RWPE2 (cell line): ENCODE results near the gene TP73.
A peak's percentile ranks its signal among the peaks of the same experiment; 100 is the strongest.

Source experiments
- ATAC-seq: fragments of 200-7000 bp; cut with Tn5 transposase; 3 replicates; pipeline ENCODE4 v1.9.1; 2021; ENCODE audit warnings: low read depth
- DNase-seq: peaks from one replicate; pipeline ENCODE4 v3.0.0-alpha.2; 2020; ENCODE audit warnings: low spot score
- H3K27ac ChIP-seq: fragments of 450-650 bp; 2 replicates; pipeline ENCODE4 v1.5.1; 2017; ENCODE audit warnings: mild to moderate bottlenecking; ENCODE audit not compliant: poor library complexity, severe bottlenecking
- H3K27me3 ChIP-seq: fragments of 250-450 bp; sonication (Bioruptor Pico); 2 replicates; pipeline ENCODE4 v1.5.1; 2021; ENCODE audit warnings: mild to moderate bottlenecking, moderate library complexity; ENCODE audit not compliant: insufficient read depth, poor library complexity, severe bottlenecking
- H3K36me3 ChIP-seq: fragments of 250-450 bp; sonication (Bioruptor Pico); 2 replicates; pipeline ENCODE4 v1.5.1; 2020; ENCODE audit warnings: low read depth, mild to moderate bottlenecking, moderate library complexity
- H3K4me1 ChIP-seq: fragments of 250-450 bp; sonication (Bioruptor Pico); 2 replicates; pipeline ENCODE4 v1.5.1; 2021; ENCODE audit warnings: mild to moderate bottlenecking, moderate library complexity; ENCODE audit not compliant: insufficient read depth, poor library complexity, severe bottlenecking
- H3K4me3 ChIP-seq: fragments of 250-450 bp; sonication (Bioruptor Pico); 2 replicates; pipeline ENCODE4 v1.5.1; 2021; ENCODE audit warnings: mild to moderate bottlenecking, moderate library complexity; ENCODE audit not compliant: severe bottlenecking
- H3K9me3 ChIP-seq: fragments of 250-450 bp; sonication (Bioruptor Pico); 2 replicates; pipeline ENCODE4 v1.5.1; 2021; ENCODE audit warnings: mild to moderate bottlenecking, moderate library complexity; ENCODE audit not compliant: severe bottlenecking
- TF ChIP-seq, protein P1 (sequence below): fragments of 450-650 bp; IDR thresholded peaks from one replicate; pipeline ENCODE4 v1.5.1; 2017; ENCODE audit warnings: mild to moderate bottlenecking, moderate library complexity; ENCODE audit not compliant: poor library complexity, severe bottlenecking

The TP73 gene

DNA sequence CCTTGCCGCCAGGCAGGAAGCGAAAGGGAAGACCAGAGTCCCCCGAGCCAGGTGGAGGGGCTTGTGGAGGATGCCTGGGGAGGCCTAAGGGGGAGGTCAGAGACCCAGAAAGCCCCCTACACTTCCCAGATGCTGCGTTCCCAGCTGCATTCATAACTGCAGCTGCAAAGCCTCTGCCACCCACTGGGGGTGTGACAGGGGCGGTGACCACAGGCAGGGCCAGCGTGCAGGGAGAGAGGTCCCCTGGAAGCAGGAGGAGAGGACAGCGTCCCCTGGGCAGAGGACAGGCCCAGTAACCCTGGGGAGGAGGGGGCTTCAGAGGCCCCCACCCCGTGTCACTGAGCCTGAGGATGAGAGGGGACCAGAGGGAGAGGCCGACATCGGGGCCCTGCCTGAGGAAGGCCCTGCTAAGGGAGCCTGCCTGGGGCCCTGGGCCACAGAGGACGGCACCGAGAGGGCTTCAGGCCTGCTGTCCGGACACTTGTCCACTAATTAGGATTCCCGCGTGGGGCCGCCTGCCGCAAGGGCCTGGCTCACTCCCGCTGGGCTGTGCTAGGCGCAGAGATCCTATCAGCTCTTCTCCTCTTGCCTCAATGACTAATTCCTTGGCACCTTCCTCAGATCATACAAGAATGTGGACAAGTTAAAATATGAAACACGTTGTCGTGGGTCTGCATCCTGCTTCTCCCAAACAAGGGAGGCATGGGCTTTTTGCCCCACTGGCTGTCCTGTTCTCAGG lies 50.8 kb downstream of the TP73 start:
- H3K4me3 ChIP-seq, result no peak overlapping the region

DNA sequence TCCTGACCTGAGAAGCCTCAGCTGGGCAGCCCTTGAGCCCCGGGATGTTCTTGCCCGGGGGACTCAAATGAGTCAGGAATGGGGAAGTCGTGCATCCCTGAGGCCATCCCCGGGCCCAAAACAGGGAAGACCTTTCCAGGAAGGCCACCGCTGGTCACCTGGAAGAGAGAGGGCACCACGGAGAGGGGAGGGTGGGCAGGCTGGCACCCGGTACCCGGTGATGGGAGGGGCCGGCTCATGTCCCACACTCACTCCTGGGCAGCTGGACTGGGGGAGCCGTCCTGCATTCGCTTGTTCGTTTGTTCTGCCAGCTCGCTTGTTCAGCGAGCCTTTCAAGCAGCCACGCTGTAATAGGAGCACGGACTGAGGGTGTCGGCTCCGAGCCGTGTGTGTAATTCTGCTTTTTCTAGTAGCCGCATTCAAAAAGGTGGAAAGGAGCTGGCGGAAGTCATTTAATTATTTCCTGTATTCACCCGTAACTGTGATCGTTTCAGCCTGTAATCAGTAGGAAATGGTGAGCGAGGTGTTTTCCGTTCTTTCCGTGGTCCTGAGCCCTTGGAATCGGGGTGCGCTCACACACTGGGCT lies 51.6 kb downstream of the TP73 start:
- no peak for DNase-seq
- 0 out of 3 replicates have a peak, but pooled peaks have one; percentile 1 for ATAC-seq
- H3K27me3 ChIP-seq, result no peaks in the 10 kb centered on the region
- TF ChIP-seq, protein P1, sequence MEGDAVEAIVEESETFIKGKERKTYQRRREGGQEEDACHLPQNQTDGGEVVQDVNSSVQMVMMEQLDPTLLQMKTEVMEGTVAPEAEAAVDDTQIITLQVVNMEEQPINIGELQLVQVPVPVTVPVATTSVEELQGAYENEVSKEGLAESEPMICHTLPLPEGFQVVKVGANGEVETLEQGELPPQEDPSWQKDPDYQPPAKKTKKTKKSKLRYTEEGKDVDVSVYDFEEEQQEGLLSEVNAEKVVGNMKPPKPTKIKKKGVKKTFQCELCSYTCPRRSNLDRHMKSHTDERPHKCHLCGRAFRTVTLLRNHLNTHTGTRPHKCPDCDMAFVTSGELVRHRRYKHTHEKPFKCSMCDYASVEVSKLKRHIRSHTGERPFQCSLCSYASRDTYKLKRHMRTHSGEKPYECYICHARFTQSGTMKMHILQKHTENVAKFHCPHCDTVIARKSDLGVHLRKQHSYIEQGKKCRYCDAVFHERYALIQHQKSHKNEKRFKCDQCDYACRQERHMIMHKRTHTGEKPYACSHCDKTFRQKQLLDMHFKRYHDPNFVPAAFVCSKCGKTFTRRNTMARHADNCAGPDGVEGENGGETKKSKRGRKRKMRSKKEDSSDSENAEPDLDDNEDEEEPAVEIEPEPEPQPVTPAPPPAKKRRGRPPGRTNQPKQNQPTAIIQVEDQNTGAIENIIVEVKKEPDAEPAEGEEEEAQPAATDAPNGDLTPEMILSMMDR, result no peak
- no peaks in the 10 kb centered on the region for H3K36me3 ChIP-seq
- H3K4me3 ChIP-seq, result no peak overlapping the region
- H3K27ac ChIP-seq, result peak overlapping the region; percentile 44
- no peaks in the 10 kb centered on the region for H3K9me3 ChIP-seq
- H3K4me1 ChIP-seq, result peaks cover 32% of the 10 kb centered on the region

More for the DNA sequence above, 50.8 kb downstream of the TP73 start:
- ATAC-seq, result peak; percentile 54
- DNase-seq, result no peak
- no peaks in the 10 kb centered on the region for H3K9me3 ChIP-seq
- no peaks in the 10 kb centered on the region for H3K27me3 ChIP-seq
- H3K27ac ChIP-seq, result peak overlapping the region; percentile 44
- TF ChIP-seq, protein P1, result no peak
- peaks cover 37% of the 10 kb centered on the region for H3K4me1 ChIP-seq
- no peaks in the 10 kb centered on the region for H3K36me3 ChIP-seq

DNA sequence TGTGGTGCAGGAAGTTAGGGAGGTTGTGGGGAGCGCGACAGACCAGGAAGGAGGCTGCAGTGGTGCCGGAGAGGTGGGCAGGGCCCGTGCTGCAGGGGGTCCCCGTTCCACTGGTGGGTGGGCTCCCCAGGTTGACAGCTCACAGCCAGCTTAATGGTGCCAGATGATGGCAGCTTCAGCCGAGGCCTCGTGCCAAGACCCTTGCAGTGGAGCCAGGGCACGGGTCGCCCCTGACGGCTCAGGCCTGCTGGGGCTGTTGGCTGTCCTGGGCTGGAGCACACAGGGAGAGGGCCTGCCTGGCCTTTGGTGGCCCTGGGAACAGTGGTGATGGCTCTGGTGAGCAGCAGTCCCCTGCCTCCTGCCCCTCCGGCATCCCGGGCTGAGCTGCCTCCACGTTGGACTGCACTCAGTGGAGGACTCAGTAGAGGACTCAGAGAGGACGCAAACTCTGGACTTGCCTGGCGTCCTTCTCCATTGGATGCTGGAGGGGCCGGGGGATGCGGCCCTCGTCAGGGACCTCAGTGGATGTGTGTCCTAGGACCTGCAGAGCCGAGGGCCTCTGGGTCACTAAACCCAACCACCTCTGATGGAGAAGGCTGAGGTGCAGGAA lies 53.1 kb downstream of the TP73 start:
- ATAC-seq, result no peak
- Histone ChIP-seq H3K9me3 (no peaks in the 10 kb centered on the region), H3K36me3 (no peaks in the 10 kb centered on the region), H3K4me3 (no peak overlapping the region), H3K27ac (no peak overlapping the region), H3K27me3 (no peaks in the 10 kb centered on the region), H3K4me1 (peaks cover 23% of the 10 kb centered on the region)
- TF ChIP-seq, protein P1, result no peak
- no peak for DNase-seq

DNA sequence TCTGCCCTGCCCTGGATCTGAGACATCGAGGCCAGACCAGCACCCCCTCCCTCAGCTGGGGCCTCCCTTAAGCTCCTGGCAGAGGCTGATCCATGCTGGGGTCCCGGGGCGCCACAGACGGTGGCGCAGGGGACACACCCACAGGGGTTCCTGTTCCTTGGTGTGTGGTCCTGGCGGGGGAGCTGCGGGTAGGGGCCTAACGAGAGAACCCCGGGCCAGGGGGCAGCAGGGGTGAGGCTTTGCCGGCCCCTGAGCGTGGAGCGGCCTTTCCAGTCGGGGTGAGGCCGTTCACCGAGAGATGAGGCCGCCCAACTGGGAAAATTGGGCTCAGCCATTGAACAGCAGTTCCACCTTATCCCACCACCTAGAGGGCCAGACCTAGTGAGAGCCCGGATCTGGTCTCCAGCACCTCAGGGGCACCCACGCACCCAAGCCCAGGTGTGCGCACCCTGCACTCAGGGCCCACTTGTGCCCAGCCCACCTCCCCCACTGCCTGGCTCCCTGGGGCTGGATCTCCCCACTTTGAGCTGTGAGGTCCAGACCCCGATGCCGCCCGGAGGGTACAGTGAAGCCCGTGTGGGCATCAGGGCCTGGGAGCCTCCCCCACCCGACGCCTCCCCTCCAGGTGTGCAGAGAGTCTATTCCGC lies 54.5 kb downstream of the TP73 start:
- H3K9me3 ChIP-seq, result no peaks in the 10 kb centered on the region
- H3K4me1 ChIP-seq, result peaks cover 30% of the 10 kb centered on the region
- TF ChIP-seq, protein P1, result no peak
- no peak for DNase-seq
- H3K36me3 ChIP-seq, result no peaks in the 10 kb centered on the region
- no peak for ATAC-seq
- H3K4me3 ChIP-seq, result no peak overlapping the region
- no peaks in the 10 kb centered on the region for H3K27me3 ChIP-seq
- H3K27ac ChIP-seq, result no peak overlapping the region
